ENCODE measurements around the gene NUMBL. TPM values are rescaled to one million over a fixed set of nuclear protein-coding genes. Genes with fewer than 3 reads are reported as not detected.

The NUMBL gene
- total RNA-seq, 2 donors from 2014 or later: 9.1 to 73.5 TPM

DNA sequence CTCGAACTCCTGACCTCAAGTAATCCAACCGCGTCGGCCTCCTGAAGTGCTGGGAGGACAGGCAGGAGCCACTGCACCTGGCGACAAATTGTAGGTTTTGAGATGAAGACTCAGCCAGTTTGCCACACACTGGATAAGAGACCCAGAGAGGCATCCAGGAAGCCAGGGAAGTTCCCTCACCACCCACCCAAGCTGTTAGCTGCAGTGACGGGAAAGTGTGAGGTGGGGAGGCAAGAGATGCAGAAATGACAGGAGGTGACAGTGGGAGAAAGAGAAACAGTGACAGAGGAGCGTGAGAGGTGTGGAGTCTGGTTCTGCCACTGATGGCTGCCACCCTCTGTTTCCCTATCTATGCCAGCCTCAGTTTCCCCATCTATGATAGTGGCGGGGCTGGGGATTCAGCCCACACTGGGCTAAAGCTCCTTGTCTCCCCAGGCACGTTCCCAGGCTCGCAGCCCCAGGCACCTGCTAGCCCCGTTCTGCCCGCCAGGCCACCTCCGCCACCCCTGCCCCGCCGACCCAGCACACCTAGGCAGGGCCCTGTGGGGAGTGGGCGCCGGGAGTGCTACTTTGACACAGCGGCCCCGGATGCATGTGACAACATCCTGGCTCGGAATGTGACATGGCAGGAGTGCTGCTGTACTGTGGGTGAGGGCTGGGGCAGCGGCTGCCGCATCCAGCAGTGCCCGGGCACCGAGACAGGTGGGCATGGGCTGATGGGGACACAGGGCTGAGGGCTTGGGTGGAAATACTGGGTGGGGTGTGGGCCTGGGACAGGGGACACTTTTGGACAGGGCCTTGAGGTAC, 68.3 kb downstream of the NUMBL start:
- no peak overlapping the region for H3K27ac ChIP-seq
- TF ChIP-seq, protein P1, sequence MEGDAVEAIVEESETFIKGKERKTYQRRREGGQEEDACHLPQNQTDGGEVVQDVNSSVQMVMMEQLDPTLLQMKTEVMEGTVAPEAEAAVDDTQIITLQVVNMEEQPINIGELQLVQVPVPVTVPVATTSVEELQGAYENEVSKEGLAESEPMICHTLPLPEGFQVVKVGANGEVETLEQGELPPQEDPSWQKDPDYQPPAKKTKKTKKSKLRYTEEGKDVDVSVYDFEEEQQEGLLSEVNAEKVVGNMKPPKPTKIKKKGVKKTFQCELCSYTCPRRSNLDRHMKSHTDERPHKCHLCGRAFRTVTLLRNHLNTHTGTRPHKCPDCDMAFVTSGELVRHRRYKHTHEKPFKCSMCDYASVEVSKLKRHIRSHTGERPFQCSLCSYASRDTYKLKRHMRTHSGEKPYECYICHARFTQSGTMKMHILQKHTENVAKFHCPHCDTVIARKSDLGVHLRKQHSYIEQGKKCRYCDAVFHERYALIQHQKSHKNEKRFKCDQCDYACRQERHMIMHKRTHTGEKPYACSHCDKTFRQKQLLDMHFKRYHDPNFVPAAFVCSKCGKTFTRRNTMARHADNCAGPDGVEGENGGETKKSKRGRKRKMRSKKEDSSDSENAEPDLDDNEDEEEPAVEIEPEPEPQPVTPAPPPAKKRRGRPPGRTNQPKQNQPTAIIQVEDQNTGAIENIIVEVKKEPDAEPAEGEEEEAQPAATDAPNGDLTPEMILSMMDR (IDR thresholded peaks at IDR 0.05): no peak
- TF ChIP-seq POLR2A (IDR thresholded peaks at IDR 0.05): no peak
- intact Hi-C loops (cut with DNase I): no loop called here

DNA sequence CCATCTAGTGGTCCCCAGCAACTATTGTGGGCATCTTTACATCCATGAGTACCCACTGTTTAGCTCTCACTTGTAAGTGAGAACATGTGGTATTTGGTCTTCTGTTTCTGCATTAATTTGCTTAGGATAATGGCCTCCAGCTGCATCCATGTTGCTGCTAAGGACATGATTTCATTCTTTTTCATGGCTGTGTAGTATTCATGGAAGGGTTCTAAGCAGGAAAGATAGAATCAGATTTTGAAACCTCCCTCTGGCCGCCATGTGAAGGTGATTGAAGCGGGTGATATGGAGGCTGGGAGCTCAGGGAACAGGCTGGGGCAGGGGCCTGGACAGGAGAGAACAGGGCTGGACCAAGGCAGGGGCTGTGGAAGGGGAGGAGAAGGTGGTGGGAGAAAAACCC, 69.2 kb downstream of the NUMBL start:
- no peaks in the 10 kb centered on the region for H3K36me3 ChIP-seq (replicated peaks in 1 of 2; ENCODE audit: insufficient read depth in 1 of 2, low read depth in 2 of 2)
- WGBS, 2 donors: 76 to 91% methylated on average over 2 of the region's 2 CpGs

More for the DNA sequence above, 68.3 kb downstream of the NUMBL start:
- 89 to 97% methylated on average over 8 to 15 of the region's 24 CpGs for WGBS, 2 donors
- H3K4me3 ChIP-seq: no peak overlapping the region
- ATAC-seq (no peak), DNase-seq (no peak)
- no peaks in the 10 kb centered on the region for H3K36me3 ChIP-seq (replicated peaks in 1 of 2; ENCODE audit: insufficient read depth in 1 of 2, low read depth in 2 of 2)
- H3K9me3 ChIP-seq: no peaks in the 10 kb centered on the region
- H3K4me1 ChIP-seq: peaks cover 5% of the 10 kb centered on the region
- H3K27me3 ChIP-seq: no peaks in the 10 kb centered on the region

DNA sequence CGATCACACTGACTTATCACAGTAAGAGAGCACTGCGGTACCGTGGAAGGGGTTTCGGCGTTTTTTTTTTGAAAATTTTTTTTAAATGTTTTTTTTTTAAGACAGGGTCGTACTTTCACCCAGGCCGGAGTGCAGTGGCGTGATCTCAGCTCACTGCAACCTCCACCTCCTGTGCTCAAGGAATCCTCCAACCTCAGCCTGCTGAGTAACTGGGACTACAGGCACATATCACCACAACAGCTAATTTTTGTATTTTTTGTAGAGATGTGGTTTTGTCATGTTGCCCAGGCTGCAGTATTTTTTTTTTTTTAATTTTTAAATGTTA, 70.3 kb downstream of the NUMBL start:
- no peak for ATAC-seq
- Histone ChIP-seq H3K36me3 (replicated peaks in 1 of 2; ENCODE audit: insufficient read depth in 1 of 2, low read depth in 2 of 2) (no peaks in the 10 kb centered on the region), H3K27me3 (no peaks in the 10 kb centered on the region), H3K9me3 (no peaks in the 10 kb centered on the region), H3K4me3 (no peak overlapping the region), H3K4me1 (peaks cover 5% of the 10 kb centered on the region), H3K27ac (no peak overlapping the region)
- DNase-seq: no peak
- 90 to 93% methylated on average over 8 of the region's 8 CpGs for WGBS, 2 donors
- TF ChIP-seq POLR2A (IDR thresholded peaks at IDR 0.05): no peak
- TF ChIP-seq, protein P1 (IDR thresholded peaks at IDR 0.05): no peak
- intact Hi-C loops (cut with DNase I): no loop called here

More for the DNA sequence above, 69.2 kb downstream of the NUMBL start:
- H3K4me1 ChIP-seq: peaks cover 5% of the 10 kb centered on the region
- H3K27me3 ChIP-seq: no peaks in the 10 kb centered on the region
- intact Hi-C loops (cut with DNase I): no loop called here
- no peak overlapping the region for H3K27ac ChIP-seq
- H3K9me3 ChIP-seq: no peaks in the 10 kb centered on the region
- no peak for ATAC-seq
- no peak for DNase-seq
- TF ChIP-seq, protein P1 (IDR thresholded peaks at IDR 0.05): no peak
- no peak for TF ChIP-seq POLR2A (IDR thresholded peaks at IDR 0.05)
- H3K4me3 ChIP-seq: no peak overlapping the region

DNA sequence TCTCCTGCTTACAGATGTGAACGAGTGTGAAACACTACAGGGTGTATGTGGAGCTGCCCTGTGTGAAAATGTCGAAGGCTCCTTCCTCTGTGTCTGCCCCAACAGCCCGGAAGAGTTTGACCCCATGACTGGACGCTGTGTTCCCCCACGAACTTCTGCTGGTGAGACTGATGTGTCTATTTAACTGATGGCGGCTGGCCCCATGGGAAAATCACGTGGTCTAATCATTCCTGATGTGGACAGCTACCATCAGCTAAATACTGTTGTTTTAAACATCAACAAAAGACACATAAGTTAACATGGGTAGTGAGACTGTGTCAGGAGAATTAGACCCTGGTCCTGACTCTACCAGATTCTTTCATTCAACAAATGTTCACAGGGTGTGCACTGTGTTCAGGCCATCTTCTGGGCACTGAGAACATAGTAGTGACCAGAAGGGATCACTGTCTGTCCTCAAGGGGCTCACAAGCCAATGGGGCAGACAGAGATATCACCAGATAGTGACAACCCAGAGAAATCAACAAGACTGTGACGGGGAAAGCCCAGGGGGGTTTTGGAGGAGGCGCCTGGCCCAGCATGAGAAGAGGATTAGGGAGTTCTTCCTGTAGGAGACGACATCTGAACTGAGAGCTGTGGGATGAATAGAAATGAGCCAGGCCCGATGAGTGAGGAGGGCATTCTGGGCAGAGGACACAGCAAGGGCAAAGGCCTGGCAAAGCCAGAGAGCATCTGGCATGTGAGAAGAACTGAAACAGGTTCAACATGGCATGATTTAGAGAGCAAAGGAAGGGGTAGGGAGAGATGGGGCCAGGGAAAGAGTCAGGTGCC, 70.9 kb downstream of the NUMBL start:
- H3K4me1 ChIP-seq: peaks cover 5% of the 10 kb centered on the region
- H3K9me3 ChIP-seq: no peaks in the 10 kb centered on the region
- H3K27me3 ChIP-seq: no peaks in the 10 kb centered on the region
- intact Hi-C loops (cut with DNase I): no loop called here
- no peaks in the 10 kb centered on the region for H3K36me3 ChIP-seq (replicated peaks in 1 of 2; ENCODE audit: insufficient read depth in 1 of 2, low read depth in 2 of 2)
- ATAC-seq (no peak), DNase-seq (no peak)
- no peak overlapping the region for H3K4me3 ChIP-seq
- WGBS, 2 donors: 73 to 83% methylated on average over 11 of the region's 11 CpGs
- no peak overlapping the region for H3K27ac ChIP-seq
- no peak for TF ChIP-seq POLR2A (IDR thresholded peaks at IDR 0.05)
- TF ChIP-seq, protein P1 (IDR thresholded peaks at IDR 0.05): no peak

All from body of pancreas (tissue), 4 donors.